ENCODE measurements around the gene KRT16.

GRCh38 chr17:41654678-41655607 lies 42.4 kb upstream of the KRT16 start:
- TF ChIP-seq, protein P1, sequence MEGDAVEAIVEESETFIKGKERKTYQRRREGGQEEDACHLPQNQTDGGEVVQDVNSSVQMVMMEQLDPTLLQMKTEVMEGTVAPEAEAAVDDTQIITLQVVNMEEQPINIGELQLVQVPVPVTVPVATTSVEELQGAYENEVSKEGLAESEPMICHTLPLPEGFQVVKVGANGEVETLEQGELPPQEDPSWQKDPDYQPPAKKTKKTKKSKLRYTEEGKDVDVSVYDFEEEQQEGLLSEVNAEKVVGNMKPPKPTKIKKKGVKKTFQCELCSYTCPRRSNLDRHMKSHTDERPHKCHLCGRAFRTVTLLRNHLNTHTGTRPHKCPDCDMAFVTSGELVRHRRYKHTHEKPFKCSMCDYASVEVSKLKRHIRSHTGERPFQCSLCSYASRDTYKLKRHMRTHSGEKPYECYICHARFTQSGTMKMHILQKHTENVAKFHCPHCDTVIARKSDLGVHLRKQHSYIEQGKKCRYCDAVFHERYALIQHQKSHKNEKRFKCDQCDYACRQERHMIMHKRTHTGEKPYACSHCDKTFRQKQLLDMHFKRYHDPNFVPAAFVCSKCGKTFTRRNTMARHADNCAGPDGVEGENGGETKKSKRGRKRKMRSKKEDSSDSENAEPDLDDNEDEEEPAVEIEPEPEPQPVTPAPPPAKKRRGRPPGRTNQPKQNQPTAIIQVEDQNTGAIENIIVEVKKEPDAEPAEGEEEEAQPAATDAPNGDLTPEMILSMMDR (IDR thresholded peaks at IDR 0.05; ENCODE audit: borderline replicate concordance, extremely low read depth, low read length, poor library complexity, severe bottlenecking): no peak
- no peak for TF ChIP-seq EZH2 (IDR thresholded peaks at IDR 0.05; ENCODE audit: borderline replicate concordance, low read depth, low read length, severe bottlenecking)
